ENCODE measurements around the gene DTX3. TPM values are rescaled to one million over a fixed set of nuclear protein-coding genes. Genes with fewer than 3 reads are reported as not detected.

The DTX3 gene
- total RNA-seq, 1 donor from 2014 or later: 27.3 TPM

- no peaks in the 10 kb centered on the region for H3K27me3 ChIP-seq (ENCODE audit: control insufficient read depth, insufficient read depth, low read length)
- no peak for DNase-seq (ENCODE audit: low read depth)
- H3K4me3 ChIP-seq (ENCODE audit: low read depth, low read length): no peak overlapping the region
- no peak for TF ChIP-seq CTCF (IDR thresholded peaks at IDR 0.05; ENCODE audit: insufficient read depth, low read length, poor library complexity, severe bottlenecking)
- H3K36me3 ChIP-seq (ENCODE audit: control insufficient read depth, insufficient read depth, low read length): no peaks in the 10 kb centered on the region
These were observed 28.6 kb upstream of the DTX3 start for GRCh38 chr12:57575771-57576612.

- DNase-seq (ENCODE audit: low read depth): no peak
- H3K27me3 ChIP-seq (ENCODE audit: control insufficient read depth, insufficient read depth, low read length): no peaks in the 10 kb centered on the region
- no peak overlapping the region for H3K4me3 ChIP-seq (ENCODE audit: low read depth, low read length)
- TF ChIP-seq CTCF (IDR thresholded peaks at IDR 0.05; ENCODE audit: insufficient read depth, low read length, poor library complexity, severe bottlenecking): no peak
- no peaks in the 10 kb centered on the region for H3K36me3 ChIP-seq (ENCODE audit: control insufficient read depth, insufficient read depth, low read length)
These were observed 27.9 kb upstream of the DTX3 start for GRCh38 chr12:57576613-57577160.

GRCh38 chr12:57577981-57578758, 26.5 kb upstream of the DTX3 start:
- Histone ChIP-seq H3K27me3 (ENCODE audit: control insufficient read depth, insufficient read depth, low read length) (no peaks in the 10 kb centered on the region), H3K36me3 (ENCODE audit: control insufficient read depth, insufficient read depth, low read length) (no peaks in the 10 kb centered on the region), H3K4me3 (ENCODE audit: low read depth, low read length) (no peak overlapping the region)
- no peak for DNase-seq (ENCODE audit: low read depth)
- no peak for TF ChIP-seq CTCF (IDR thresholded peaks at IDR 0.05; ENCODE audit: insufficient read depth, low read length, poor library complexity, severe bottlenecking)

- DNase-seq (ENCODE audit: low read depth): no peak
- H3K4me3 ChIP-seq (ENCODE audit: low read depth, low read length): no peak overlapping the region
- no peak for TF ChIP-seq CTCF (IDR thresholded peaks at IDR 0.05; ENCODE audit: insufficient read depth, low read length, poor library complexity, severe bottlenecking)
- no peaks in the 10 kb centered on the region for H3K27me3 ChIP-seq (ENCODE audit: control insufficient read depth, insufficient read depth, low read length)
- no peaks in the 10 kb centered on the region for H3K36me3 ChIP-seq (ENCODE audit: control insufficient read depth, insufficient read depth, low read length)
These were observed 25.6 kb upstream of the DTX3 start for GRCh38 chr12:57579011-57579410.

GRCh38 chr12:57579677-57580465, 24.8 kb upstream of the DTX3 start:
- no peak for DNase-seq (ENCODE audit: low read depth)
- H3K27me3 ChIP-seq (ENCODE audit: control insufficient read depth, insufficient read depth, low read length): no peaks in the 10 kb centered on the region

More at GRCh38 chr12:57579677-57580465, 24.8 kb upstream of the DTX3 start:
- TF ChIP-seq CTCF (IDR thresholded peaks at IDR 0.05; ENCODE audit: insufficient read depth, low read length, poor library complexity, severe bottlenecking): no peak
- H3K36me3 ChIP-seq (ENCODE audit: control insufficient read depth, insufficient read depth, low read length): no peaks in the 10 kb centered on the region
- no peak overlapping the region for H3K4me3 ChIP-seq (ENCODE audit: low read depth, low read length)
